Mucosa of descending colon (tissue), 3 donors: ENCODE results near the gene WDR13. TPM values are rescaled to one million over a fixed set of nuclear protein-coding genes. Genes with fewer than 3 reads are reported as not detected.

Source experiments
- ATAC-seq: fragments of 200-7000 bp; cut with Tn5 transposase; one replicate; pipeline ENCODE4 v1.9.1; 2020; ENCODE audit warnings: mild to moderate bottlenecking, moderate library complexity
- DNase-seq, 3 donors: peaks; one replicate each; pipeline ENCODE4 v3.0.0-alpha.2; 2020
- H3K36me3 ChIP-seq: fragments of 200-600 bp; one replicate; pipeline ENCODE4 v1.8.0; 2021; ENCODE audit warnings: low read depth, mild to moderate bottlenecking
- H3K4me1 ChIP-seq: fragments of 200-600 bp; one replicate; pipeline ENCODE4 v1.8.0; 2021; ENCODE audit warnings: low read depth, mild to moderate bottlenecking
- H3K4me3 ChIP-seq: fragments of 200-600 bp; one replicate; pipeline ENCODE4 v1.8.0; 2021; ENCODE audit warnings: mild to moderate bottlenecking
- H3K9me3 ChIP-seq: fragments of 200-600 bp; one replicate; pipeline ENCODE4 v1.8.0; 2021; ENCODE audit warnings: mild to moderate bottlenecking
- intact Hi-C, 2 donors: fragments of 100-400 bp; cut with DNase I in 1 of 2; cut with micrococcal nuclease in 1 of 2; formaldehyde crosslinking; loops; one replicate each; pipeline versions ENCODE4 v1.11.0 to v1.11.1; 2022; cut with DNase I, micrococcal nuclease
- total RNA-seq, 3 donors: library from RNA; stranded (reverse); fragmentation: NEBNext Ultra II Directional in 2 of 3; extraction: Animal tissue kit (Norgen Biotek cat#: 25700) in 2 of 3; gene quantifications; one replicate each; pipeline versions ENCODE4 v1.2.1 to v1.2.4, GENCODE V29; 2021 to 2023
- TF ChIP-seq, protein P1 (sequence below): fragments of 200-600 bp; IDR thresholded peaks from one replicate; pipeline ENCODE4 v1.8.0; 2022; ENCODE audit warnings: antibody characterized with exemption, mild to moderate bottlenecking
- donor health status: DM: no; HTN: no; CAD: no; lungs with moderate emphysema.
- donor health status: DM: no; HTN: no; CAD: no.
- donor health status: DM: no; HTN: yes; CAD: no.

WDR13 gene
- total RNA-seq, 3 donors from 2014 or later = 124 to 139 (median 128) TPM

DNA sequence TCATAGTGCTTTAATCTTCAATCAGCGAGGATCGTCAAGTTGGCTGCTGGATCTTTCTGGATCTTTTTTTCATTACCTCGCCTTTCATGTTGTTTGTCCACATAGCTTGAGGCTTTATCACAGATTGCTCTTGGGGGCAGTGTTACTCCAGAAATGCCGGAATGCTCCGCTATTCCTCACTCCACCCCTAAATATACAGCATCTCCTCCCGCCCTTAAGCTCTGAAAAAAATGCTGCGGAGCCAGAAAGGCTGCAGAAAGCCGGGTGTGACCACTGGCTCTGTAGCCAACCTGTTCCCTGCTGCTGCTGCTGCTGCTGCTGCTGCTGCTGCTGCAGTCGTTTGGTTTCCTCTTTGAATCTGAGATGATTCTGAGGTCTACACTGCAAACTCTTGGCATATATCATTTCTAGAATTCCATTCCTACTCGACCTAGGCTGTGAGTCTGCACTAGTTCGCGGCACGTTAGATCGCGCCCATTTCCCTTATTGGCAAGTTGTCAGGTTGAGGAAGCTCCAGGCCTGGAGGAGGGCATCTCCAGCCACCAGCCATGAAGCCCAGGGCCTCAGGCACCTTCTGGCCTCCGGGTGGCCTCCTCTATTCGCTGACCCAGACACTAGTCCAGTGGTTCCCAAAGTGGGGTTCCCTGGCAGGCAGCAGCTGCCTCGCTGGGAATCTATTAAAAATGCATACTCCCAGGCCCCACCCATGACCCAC is 34.2 kb downstream of the WDR13 start:
- no peak overlapping the region for H3K4me3 ChIP-seq
- TF ChIP-seq, protein P1, sequence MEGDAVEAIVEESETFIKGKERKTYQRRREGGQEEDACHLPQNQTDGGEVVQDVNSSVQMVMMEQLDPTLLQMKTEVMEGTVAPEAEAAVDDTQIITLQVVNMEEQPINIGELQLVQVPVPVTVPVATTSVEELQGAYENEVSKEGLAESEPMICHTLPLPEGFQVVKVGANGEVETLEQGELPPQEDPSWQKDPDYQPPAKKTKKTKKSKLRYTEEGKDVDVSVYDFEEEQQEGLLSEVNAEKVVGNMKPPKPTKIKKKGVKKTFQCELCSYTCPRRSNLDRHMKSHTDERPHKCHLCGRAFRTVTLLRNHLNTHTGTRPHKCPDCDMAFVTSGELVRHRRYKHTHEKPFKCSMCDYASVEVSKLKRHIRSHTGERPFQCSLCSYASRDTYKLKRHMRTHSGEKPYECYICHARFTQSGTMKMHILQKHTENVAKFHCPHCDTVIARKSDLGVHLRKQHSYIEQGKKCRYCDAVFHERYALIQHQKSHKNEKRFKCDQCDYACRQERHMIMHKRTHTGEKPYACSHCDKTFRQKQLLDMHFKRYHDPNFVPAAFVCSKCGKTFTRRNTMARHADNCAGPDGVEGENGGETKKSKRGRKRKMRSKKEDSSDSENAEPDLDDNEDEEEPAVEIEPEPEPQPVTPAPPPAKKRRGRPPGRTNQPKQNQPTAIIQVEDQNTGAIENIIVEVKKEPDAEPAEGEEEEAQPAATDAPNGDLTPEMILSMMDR = no peak
- intact Hi-C loops = no loop called here

DNA sequence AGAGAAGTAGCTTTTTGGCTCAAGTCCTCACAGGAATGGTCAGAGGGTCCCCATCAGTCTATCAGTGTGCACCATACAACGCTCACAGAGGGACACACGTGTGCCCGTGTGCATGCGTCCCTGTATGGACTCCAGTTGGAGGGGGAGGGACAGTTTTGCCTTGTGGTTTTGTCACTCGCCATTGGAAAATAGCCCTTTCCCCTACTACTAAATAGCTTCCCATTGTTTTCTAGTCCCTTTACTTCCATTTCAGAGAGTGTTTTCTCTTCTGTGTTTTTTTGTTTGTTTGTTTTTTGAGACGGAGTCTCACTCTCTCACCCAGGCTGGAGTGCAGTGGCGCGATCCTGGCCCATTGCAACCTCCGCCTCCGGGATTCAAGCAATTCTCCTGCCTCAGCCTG is 34.9 kb downstream of the WDR13 start:
- H3K4me1 ChIP-seq = no peaks in the 10 kb centered on the region
- DNase-seq (no peak), ATAC-seq (no peak)
- intact Hi-C loops = no loop called here
- TF ChIP-seq, protein P1 = no peak
- H3K4me3 ChIP-seq = no peak overlapping the region
- no peaks in the 10 kb centered on the region for H3K9me3 ChIP-seq
- H3K36me3 ChIP-seq = no peaks in the 10 kb centered on the region

More for the DNA sequence above, 34.2 kb downstream of the WDR13 start:
- Histone ChIP-seq H3K9me3 (no peaks in the 10 kb centered on the region), H3K4me1 (no peaks in the 10 kb centered on the region), H3K36me3 (no peaks in the 10 kb centered on the region)
- ATAC-seq (peak; percentile 100), DNase-seq (peak; percentile 65 to 91 (median 73))

DNA sequence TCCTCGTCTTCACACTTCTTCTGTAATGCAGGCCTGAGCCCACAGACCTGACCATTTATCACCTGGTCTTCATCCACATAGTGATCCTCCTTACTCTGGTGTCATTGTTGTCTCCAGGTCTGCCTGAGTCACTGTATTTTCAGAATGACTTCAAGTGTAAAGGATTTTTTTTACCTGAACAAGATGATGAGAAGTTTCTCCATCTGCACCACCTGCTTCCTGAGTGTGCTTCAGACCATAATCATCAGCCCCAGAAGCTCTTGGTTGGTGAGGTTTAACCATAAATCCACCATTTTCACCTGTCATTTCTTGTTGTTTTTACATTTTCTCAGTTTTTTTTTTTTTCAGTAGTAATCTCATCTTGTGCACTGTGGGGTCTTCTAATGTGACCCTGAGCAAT is 39.0 kb downstream of the WDR13 start:
- H3K4me3 ChIP-seq = no peak overlapping the region
- TF ChIP-seq, protein P1 = no peak
- H3K4me1 ChIP-seq = no peaks in the 10 kb centered on the region
- no peaks in the 10 kb centered on the region for H3K9me3 ChIP-seq
- no peak for DNase-seq
- intact Hi-C loops = no loop called here
- no peak for ATAC-seq
- H3K36me3 ChIP-seq = no peaks in the 10 kb centered on the region

DNA sequence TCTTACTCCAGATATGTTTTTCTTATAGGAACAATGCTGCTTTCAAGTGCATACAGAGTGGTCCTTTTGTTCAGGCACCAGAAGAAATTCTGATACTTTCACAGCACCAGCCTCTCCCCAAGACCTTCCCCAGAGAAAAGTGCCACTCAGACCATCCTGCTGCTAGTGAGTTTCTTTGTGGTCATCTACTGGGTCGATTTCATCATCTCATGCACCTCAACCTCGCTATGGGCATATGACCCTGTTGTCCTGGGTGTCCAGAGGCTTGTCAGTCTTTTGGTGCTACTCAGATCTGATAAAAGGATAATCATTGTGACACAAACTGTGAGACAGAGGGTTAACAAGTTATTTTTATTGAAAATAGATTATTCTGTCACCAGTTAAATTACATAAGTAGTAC is 39.5 kb downstream of the WDR13 start:
- intact Hi-C loops = no loop called here
- no peak overlapping the region for H3K4me3 ChIP-seq
- no peaks in the 10 kb centered on the region for H3K36me3 ChIP-seq
- no peaks in the 10 kb centered on the region for H3K4me1 ChIP-seq
- TF ChIP-seq, protein P1 = no peak
- DNase-seq (no peak), ATAC-seq (no peak)
- H3K9me3 ChIP-seq = no peaks in the 10 kb centered on the region

DNA sequence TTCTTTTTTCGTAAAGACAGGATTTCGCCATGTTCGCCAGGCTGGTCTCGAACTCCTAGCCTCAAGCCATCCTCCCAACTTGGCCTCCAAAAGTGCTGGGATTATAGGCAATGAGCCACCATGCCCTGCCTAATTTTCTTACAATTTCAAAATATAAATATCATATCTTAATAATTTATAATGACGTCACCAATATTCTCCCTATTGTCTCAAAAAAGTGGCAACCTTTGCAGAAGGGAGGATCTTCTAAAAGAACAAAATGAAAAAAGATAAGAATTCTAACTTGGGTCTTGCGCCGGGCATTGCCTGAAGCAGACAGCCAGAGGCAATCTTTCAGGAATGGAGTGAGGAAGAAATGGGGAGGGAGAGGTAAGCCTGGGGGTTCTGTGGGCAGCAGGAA is 48.4 kb downstream of the WDR13 start:
- TF ChIP-seq, protein P1 = no peak
- ATAC-seq (no peak), DNase-seq (no peak)
- intact Hi-C loops = no loop called here
- Histone ChIP-seq H3K4me1 (no peaks in the 10 kb centered on the region), H3K9me3 (no peaks in the 10 kb centered on the region), H3K36me3 (no peaks in the 10 kb centered on the region), H3K4me3 (no peak overlapping the region)
